Uterus (tissue), 2 donors: ENCODE results near the gene CLEC3B.

Experiments
- CTCF ChIP-seq, 4 experiments: fragments of 200-600 bp in 2 of 4; fragments of 450-650 bp in 2 of 4; sonication (generic) in 2 of 4; IDR thresholded peaks; one replicate each; pipeline ENCODE4 v1.5.1; 2016 to 2019; ENCODE audit warnings: antibody characterized with exemption in 4 of 4, mild to moderate bottlenecking in 2 of 4, moderate library complexity in 1 of 4
- POLR2A ChIP-seq, 2 donors: fragments of 450-650 bp; IDR thresholded peaks; one replicate each; pipeline ENCODE4 v1.6.1; 2016; ENCODE audit warnings: antibody characterized with exemption in 2 of 2, mild to moderate bottlenecking in 1 of 2, moderate library complexity in 1 of 2

- TF ChIP-seq POLR2A (IDR thresholded peaks at IDR 0.05) (no peak), CTCF (IDR thresholded peaks at IDR 0.05) (no peak)
These were observed 19.0 kb upstream of the CLEC3B start for GRCh38 chr3:45007091-45007490.
